Left lung (tissue), 10 donors: ENCODE data around the gene TRMT61B. TPM values are rescaled to one million over a fixed set of nuclear protein-coding genes. Genes with fewer than 3 reads are reported as not detected.

ENCODE experiments used
- ATAC-seq: fragments of 200-7000 bp; cut with Tn5 transposase; one replicate; pipeline ENCODE4 v1.9.1; 2020; ENCODE audit warnings: moderate library complexity
- DNase-seq, 4 donors: peaks; one replicate each; pipeline ENCODE4 v3.0.0-alpha.2; 2013 to 2020
- H3K27ac ChIP-seq, 2 donors: fragments of 200-600 bp; sonication (generic) in 1 of 2; one replicate each; pipeline versions ENCODE4 v1.5.0 to v1.8.0; 2020 to 2021
- H3K27me3 ChIP-seq, 2 donors: fragments of 200-600 bp; sonication (generic) in 1 of 2; one replicate each; pipeline versions ENCODE4 v1.5.0 to v1.8.0; 2020 to 2021
- H3K36me3 ChIP-seq, 2 donors: fragments of 200-600 bp; sonication (generic) in 1 of 2; one replicate each; pipeline versions ENCODE4 v1.5.0 to v1.8.0; 2020 to 2021
- H3K4me1 ChIP-seq, 2 donors: fragments of 200-600 bp; one replicate each; pipeline ENCODE4 v1.8.0; 2021
- H3K4me3 ChIP-seq, 2 donors: fragments of 200-600 bp; sonication (generic) in 1 of 2; one replicate each; pipeline versions ENCODE4 v1.5.0 to v1.8.0; 2020 to 2021; ENCODE audit warnings: mild to moderate bottlenecking in 1 of 2
- H3K9me3 ChIP-seq, 2 donors: fragments of 200-600 bp; sonication (generic) in 1 of 2; one replicate each; pipeline versions ENCODE4 v1.5.0 to v1.8.0; 2020 to 2021
- CTCF ChIP-seq, 2 donors: fragments of 200-600 bp; sonication (generic) in 1 of 2; IDR thresholded peaks; one replicate each; pipeline versions ENCODE4 v1.5.0 to v1.8.0; 2021; ENCODE audit warnings: antibody characterized with exemption in 2 of 2
- intact Hi-C, 2 donors: fragments of 100-400 bp; cut with DNase I; formaldehyde crosslinking; loops; one replicate each; pipeline versions ENCODE4 v1.11.2 to v1.14.2; 2022
- polyA plus RNA-seq, 6 donors: library from polyadenylated mRNA; unstranded; fragments of 120-200 nt; gene quantifications; one replicate each; pipeline ENCODE4 v1.2.1, GENCODE V29; 2013; ENCODE audit not compliant: insufficient read length in 6 of 6
- total RNA-seq, 2 donors: library from RNA; stranded (reverse); fragmentation: NEBNext Ultra II Directional; extraction: Animal tissue kit (Norgen Biotek cat#: 25700); gene quantifications; one replicate each; pipeline ENCODE4 v1.2.1, GENCODE V29; 2021
- donor health status: DM: no; HTN: yes; CAD: no.
- donor health status: DM: no; HTN: no; CAD: no.

The TRMT61B gene
- total and polyA plus RNA-seq, 8 donors, result 10.0 to 27.7 (median 23.1) TPM

GRCh38 chr2:28809927-28810326, 60.2 kb downstream of the TRMT61B start:
- Histone ChIP-seq H3K27ac (no peak overlapping the region), H3K9me3 (no peaks in the 10 kb centered on the region), H3K27me3 (peaks cover 0 to 11% of the 10 kb centered on the region in 2 donors), H3K36me3 (peaks cover 0 to 25% of the 10 kb centered on the region in 2 donors), H3K4me1 (peaks cover 4 to 19% of the 10 kb centered on the region in 2 donors), H3K4me3 (peak overlapping the region in 1 of 2 donors; percentile 47)
- ATAC-seq (no peak), DNase-seq (no peak)
- TF ChIP-seq CTCF (IDR thresholded peaks at IDR 0.05), result no peak
- intact Hi-C loops, result no loop called here

GRCh38 chr2:28802975-28803429, 67.1 kb downstream of the TRMT61B start:
- TF ChIP-seq CTCF (IDR thresholded peaks at IDR 0.05), result no peak
- Histone ChIP-seq H3K4me1 (no peaks in the 10 kb centered on the region), H3K27ac (no peak overlapping the region), H3K36me3 (peaks cover 0 to 75% of the 10 kb centered on the region in 2 donors), H3K9me3 (no peaks in the 10 kb centered on the region), H3K27me3 (no peaks in the 10 kb centered on the region), H3K4me3 (no peak overlapping the region)
- intact Hi-C loops, result no loop called here
- DNase-seq (no peak), ATAC-seq (no peak)

- intact Hi-C loops, result no loop called here
Measured at GRCh38 chr2:28801726-28802125, 68.4 kb downstream of the TRMT61B start.

More at GRCh38 chr2:28801726-28802125, 68.4 kb downstream of the TRMT61B start:
- ATAC-seq (peak; percentile 27), DNase-seq (no peak)
- Histone ChIP-seq H3K27me3 (no peaks in the 10 kb centered on the region), H3K36me3 (peaks cover 0 to 70% of the 10 kb centered on the region in 2 donors), H3K4me1 (peaks cover 0 to 2% of the 10 kb centered on the region in 2 donors), H3K9me3 (no peaks in the 10 kb centered on the region), H3K27ac (no peak overlapping the region), H3K4me3 (no peak overlapping the region)
- TF ChIP-seq CTCF (IDR thresholded peaks at IDR 0.05), result no peak

Other genes with a start within 250 kb of the TRMT61B start
- gene PPP1CB, start 118.5 kb downstream of the TRMT61B start, total RNA-seq, result 100 to 1,000 TPM; 241 to 260 TPM
- 100 to 1,000 TPM; 144 to 205 (median 170) TPM for gene PPP1CB, start 118.5 kb downstream of the TRMT61B start, polyA plus RNA-seq
- under 1 TPM; 0.55 to 0.65 TPM for gene SPDYA, start 59.5 kb downstream of the TRMT61B start, total RNA-seq
- gene SPDYA, start 59.5 kb downstream of the TRMT61B start, polyA plus RNA-seq, result 1 to 10 TPM; 2.4 to 4.7 (median 3.4) TPM
- gene WDR43, start 24.4 kb upstream of the TRMT61B start, total RNA-seq, result 10 to 100 TPM; 30.5 to 45.8 TPM
- gene WDR43, start 24.4 kb upstream of the TRMT61B start, polyA plus RNA-seq, result 10 to 100 TPM; 42.4 to 46.6 (median 45.0) TPM
- 1 to 10 TPM; 1.5 to 7.3 TPM for gene TOGARAM2, start 111.0 kb upstream of the TRMT61B start, total RNA-seq
- gene TOGARAM2, start 111.0 kb upstream of the TRMT61B start, polyA plus RNA-seq, result 1 to 10 TPM; 1.6 to 6.9 (median 4.1) TPM
- under 1 TPM; 0.05 to 0.23 TPM for gene PCARE, start 204.2 kb upstream of the TRMT61B start, total RNA-seq
- gene PCARE, start 204.2 kb upstream of the TRMT61B start, polyA plus RNA-seq, result under 1 TPM in 5 of 6 donors, not detected in 1; 0.03 to 0.27 (median 0.03) TPM
- gene CLIP4, start 245.1 kb upstream of the TRMT61B start, total RNA-seq, result 10 to 100 TPM; 40.1 to 49.2 TPM
- gene CLIP4, start 245.1 kb upstream of the TRMT61B start, polyA plus RNA-seq, result 10 to 100 TPM in 4 of 6 donors, 1 to 10 TPM in 2; 9.5 to 17.2 (median 11.4) TPM